ENCODE data around the gene GFI1.
A peak's percentile ranks its signal among the peaks of the same experiment; 100 is the strongest.
"Not testable (repeated sequence)": the region's sequence is repeated elsewhere in the genome, so short reads cannot be mapped to it uniquely, and the experiment has no call there.

Gene GFI1

GRCh38 chr1:92486251-92487077 lies at the start of gene GFI1:
TSS of gene GFI1 (minus strand) at chr1:92486925. CDS start at chr1:92483487, 3,438 bp downstream.
- H3K27ac ChIP-seq, result peak within 1 kb of the TSS; percentile 23; the same call in 1 of the 2 replicates
- no peak for TF ChIP-seq ZFX (IDR thresholded peaks at IDR 0.05)
- TF ChIP-seq, protein P1, sequence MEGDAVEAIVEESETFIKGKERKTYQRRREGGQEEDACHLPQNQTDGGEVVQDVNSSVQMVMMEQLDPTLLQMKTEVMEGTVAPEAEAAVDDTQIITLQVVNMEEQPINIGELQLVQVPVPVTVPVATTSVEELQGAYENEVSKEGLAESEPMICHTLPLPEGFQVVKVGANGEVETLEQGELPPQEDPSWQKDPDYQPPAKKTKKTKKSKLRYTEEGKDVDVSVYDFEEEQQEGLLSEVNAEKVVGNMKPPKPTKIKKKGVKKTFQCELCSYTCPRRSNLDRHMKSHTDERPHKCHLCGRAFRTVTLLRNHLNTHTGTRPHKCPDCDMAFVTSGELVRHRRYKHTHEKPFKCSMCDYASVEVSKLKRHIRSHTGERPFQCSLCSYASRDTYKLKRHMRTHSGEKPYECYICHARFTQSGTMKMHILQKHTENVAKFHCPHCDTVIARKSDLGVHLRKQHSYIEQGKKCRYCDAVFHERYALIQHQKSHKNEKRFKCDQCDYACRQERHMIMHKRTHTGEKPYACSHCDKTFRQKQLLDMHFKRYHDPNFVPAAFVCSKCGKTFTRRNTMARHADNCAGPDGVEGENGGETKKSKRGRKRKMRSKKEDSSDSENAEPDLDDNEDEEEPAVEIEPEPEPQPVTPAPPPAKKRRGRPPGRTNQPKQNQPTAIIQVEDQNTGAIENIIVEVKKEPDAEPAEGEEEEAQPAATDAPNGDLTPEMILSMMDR (conservative IDR thresholded peaks at IDR 0.05), result no peak

GRCh38 chr1:92532371-92532770 lies 45.6 kb upstream of the GFI1 start:
- not testable (repeated sequence) for H3K27ac ChIP-seq

DNA sequence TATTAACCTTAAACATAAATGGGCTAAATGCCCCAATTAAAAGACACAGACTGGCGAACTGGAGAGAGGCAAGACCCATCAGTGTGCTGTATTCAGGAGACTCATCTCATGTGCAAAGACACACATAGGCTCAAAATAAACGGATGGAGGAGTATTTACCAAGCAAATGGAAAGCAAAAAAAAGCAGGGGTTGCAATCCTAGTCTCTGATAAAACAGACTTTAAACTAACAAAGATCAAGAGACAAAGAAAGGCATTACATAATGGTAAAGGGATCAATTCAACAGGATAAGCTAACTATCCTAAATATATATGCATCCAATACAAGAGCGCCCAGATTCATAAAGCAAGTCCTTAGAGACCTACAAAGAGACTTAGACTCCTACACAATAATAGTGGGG lies 45.2 kb upstream of the GFI1 start:
- H3K27ac ChIP-seq, result not testable (repeated sequence)

- H3K27ac ChIP-seq, result no peak overlapping the region
- TF ChIP-seq, protein P1 (conservative IDR thresholded peaks at IDR 0.05), result no peak
- no peak for TF ChIP-seq ZFX (IDR thresholded peaks at IDR 0.05)
Measured at GRCh38 chr1:92527670-92528069, 40.9 kb upstream of the GFI1 start.

DNA sequence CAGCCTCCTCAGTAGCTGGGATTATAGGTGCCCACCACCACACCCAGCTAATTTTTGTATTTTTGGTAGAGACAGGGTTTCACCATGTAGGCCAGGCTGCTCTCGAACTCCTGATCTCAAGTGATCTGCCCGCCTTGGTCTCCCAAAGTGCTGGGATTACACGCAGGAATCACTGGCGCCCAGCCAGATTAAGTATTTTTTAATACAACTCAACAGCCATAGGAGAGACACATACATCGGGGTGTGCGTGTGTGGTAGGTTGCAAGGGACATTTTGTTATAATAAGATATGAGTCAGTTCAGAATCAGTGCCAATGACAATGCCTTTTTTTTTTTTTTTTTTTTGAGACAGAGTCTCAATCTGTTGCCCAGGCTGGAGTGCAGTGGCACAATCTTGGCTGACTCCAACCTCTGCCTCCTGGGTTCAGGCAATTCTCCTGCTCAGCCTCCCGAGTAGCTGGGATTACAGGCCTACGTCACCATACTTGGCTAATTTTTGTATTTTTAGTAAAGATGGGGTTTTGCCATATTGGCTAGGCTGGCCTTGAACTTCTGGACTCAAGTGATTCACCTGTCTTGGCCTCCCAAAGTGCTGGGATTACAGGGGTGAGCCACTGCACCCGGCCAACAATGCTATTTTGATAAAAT lies 38.3 kb upstream of the GFI1 start:
- not testable (repeated sequence) for H3K27ac ChIP-seq

DNA sequence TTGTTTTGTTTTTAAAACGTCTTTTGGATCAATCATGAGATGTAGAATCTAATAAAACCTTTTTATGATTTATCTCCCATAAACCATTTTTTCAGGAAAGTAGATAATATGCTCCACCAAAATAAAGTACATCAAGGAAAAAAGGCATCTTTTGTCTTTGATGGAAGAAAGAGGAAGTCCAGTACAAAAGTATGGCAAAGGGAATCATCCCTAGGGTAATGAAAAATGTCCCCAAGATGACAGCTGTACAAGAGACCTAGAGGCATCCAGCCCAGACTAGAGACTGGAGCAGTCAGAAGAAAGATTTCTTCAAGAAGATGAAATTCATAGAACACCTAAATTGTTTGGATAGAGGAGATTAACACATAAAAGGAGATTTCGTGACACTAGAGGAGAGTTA lies 32.3 kb upstream of the GFI1 start:
- TF ChIP-seq ZFX (IDR thresholded peaks at IDR 0.05), result no peak
- TF ChIP-seq, protein P1 (conservative IDR thresholded peaks at IDR 0.05), result no peak
- H3K27ac ChIP-seq, result no peak overlapping the region

DNA sequence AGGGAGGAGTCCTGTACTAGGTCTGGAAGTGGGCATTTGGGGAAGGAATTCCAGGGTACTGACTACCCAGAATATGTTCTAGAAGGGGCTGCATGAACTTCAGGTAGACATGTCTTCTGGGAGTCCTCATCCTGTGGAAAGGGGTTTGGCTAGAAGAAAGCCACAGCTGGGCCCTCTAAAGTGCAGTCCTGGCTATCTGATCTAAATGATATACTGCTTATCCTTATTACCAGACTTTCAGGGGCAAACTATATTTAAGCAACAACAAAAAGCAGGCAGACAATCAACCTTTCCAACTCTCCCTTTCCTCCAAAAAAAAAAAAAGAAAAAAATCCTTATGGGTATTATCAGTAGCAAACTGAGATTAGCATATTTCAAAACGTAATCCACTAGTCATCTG lies 29.8 kb upstream of the GFI1 start:
- TF ChIP-seq, protein P1 (conservative IDR thresholded peaks at IDR 0.05), result no peak
- no peak for TF ChIP-seq ZFX (IDR thresholded peaks at IDR 0.05)
- no peak overlapping the region for H3K27ac ChIP-seq

GRCh38 chr1:92515796-92516201 lies 29.1 kb upstream of the GFI1 start:
- H3K27ac ChIP-seq, result no peak overlapping the region
- no peak for TF ChIP-seq ZFX (IDR thresholded peaks at IDR 0.05)
- TF ChIP-seq, protein P1 (conservative IDR thresholded peaks at IDR 0.05), result no peak

- H3K27ac ChIP-seq, result no peak overlapping the region
- TF ChIP-seq, protein P1 (conservative IDR thresholded peaks at IDR 0.05), result no peak
- TF ChIP-seq ZFX (IDR thresholded peaks at IDR 0.05), result no peak
Measured at GRCh38 chr1:92511541-92511940, 24.8 kb upstream of the GFI1 start.
